CD4-positive, alpha-beta T cell (primary cell): Measurements from ENCODE around the gene COL23A1. TPM values are rescaled to one million over a fixed set of nuclear protein-coding genes. Genes with fewer than 3 reads are reported as not detected.

Source experiments
- ATAC-seq: fragments of 200-7000 bp; cut with Tn5 transposase; one replicate; pipeline ENCODE4 v1.10.0; 2022; ENCODE audit warnings: mild to moderate bottlenecking; ENCODE audit not compliant: poor library complexity
- CTCF ChIA-PET: fragments of 350-600 bp; sonication (Branson Sonifier 250); formaldehyde crosslinking; loops from one replicate; lab custom pipeline; 2021; ENCODE audit warnings: antibody characterized with exemption, inconsistent platforms; lab: Charles Lee
- POLR2A ChIA-PET: fragments of 350-600 bp; sonication (Branson Sonifier 250); formaldehyde crosslinking; loops from one replicate; lab custom pipeline; 2021; ENCODE audit warnings: antibody characterized with exemption, inconsistent platforms; lab: Charles Lee
- DNase-seq, 14 experiments: peaks; one replicate each; pipeline ENCODE4 v3.0.0-alpha.2; 2013 to 2020; ENCODE audit warnings: mixed read lengths in 2 of 14
- H3K27ac ChIP-seq, 2 donors: one replicate each; pipeline versions ENCODE4 v1.5.1 to v1.7.0; 2013; ENCODE audit warnings: low read length in 2 of 2, low read depth in 1 of 2, mild to moderate bottlenecking in 1 of 2
- H3K27me3 ChIP-seq, 2 experiments: 1 replicate in 1 of 2; 2 replicates in 1 of 2; pipeline versions ENCODE4 v1.6.1 to v1.7.0; 2013; ENCODE audit warnings: low read length in 2 of 2, control low read depth in 1 of 2, mild to moderate bottlenecking in 1 of 2, moderate library complexity in 1 of 2; ENCODE audit not compliant: insufficient read depth in 2 of 2, control insufficient read depth in 1 of 2
- H3K36me3 ChIP-seq: one replicate; pipeline ENCODE4 v1.6.1; 2013; ENCODE audit warnings: low read length, control low read depth; ENCODE audit not compliant: insufficient read depth
- H3K4me1 ChIP-seq: one replicate; pipeline ENCODE4 v1.6.1; 2013; ENCODE audit warnings: low read length, control low read depth; ENCODE audit not compliant: insufficient read depth
- H3K4me3 ChIP-seq: one replicate; pipeline ENCODE4 v1.5.1; 2013; ENCODE audit warnings: mild to moderate bottlenecking, low read length, moderate library complexity
- H3K9me3 ChIP-seq, 2 experiments: 1 replicate in 1 of 2; 2 replicates in 1 of 2; pipeline versions ENCODE4 v1.6.1 to v1.7.0; 2013; ENCODE audit warnings: low read length in 2 of 2, mild to moderate bottlenecking in 2 of 2, control low read depth in 1 of 2, moderate library complexity in 1 of 2; ENCODE audit not compliant: control insufficient read depth in 1 of 2, insufficient read depth in 1 of 2
- H3K27ac Mint-ChIP-seq: one replicate; pipeline ENCODE4 v1.8.0; 2020; ENCODE audit warnings: mixed read lengths
- H3K27me3 Mint-ChIP-seq: one replicate; pipeline ENCODE4 v1.8.0; 2021; ENCODE audit warnings: mixed read lengths
- H3K36me3 Mint-ChIP-seq: one replicate; pipeline ENCODE4 v1.8.0; 2021; ENCODE audit warnings: low read depth, mixed read lengths
- H3K4me1 Mint-ChIP-seq: one replicate; pipeline ENCODE4 v1.8.0; 2021; ENCODE audit warnings: low read depth, mixed read lengths
- H3K4me3 Mint-ChIP-seq: one replicate; pipeline ENCODE4 v1.8.0; 2020; ENCODE audit warnings: mild to moderate bottlenecking, mixed read lengths
- H3K9me3 Mint-ChIP-seq: one replicate; pipeline ENCODE4 v1.8.0; 2020; ENCODE audit warnings: mixed read lengths
- CTCF ChIP-seq: fragments of 200-600 bp; IDR thresholded peaks from one replicate; pipeline ENCODE4 v1.8.0; 2022; ENCODE audit warnings: antibody characterized with exemption, mild to moderate bottlenecking
- intact Hi-C, 2 experiments: fragments of 100-400 bp; cut with DNase I in 1 of 2; cut with micrococcal nuclease in 1 of 2; formaldehyde crosslinking; loops; one replicate each; pipeline versions ENCODE4 v1.15.1 to v1.9.0; 2023 to 2025; cut with DNase I, micrococcal nuclease
- total RNA-seq, 174 experiments: library from RNA in 2 of 174; stranded (reverse) in 2 of 174; gene quantifications; one replicate each; pipeline ENCODE4 v1.2.3 and lab custom pipeline; 2021 to 2026

COL23A1 gene
- total RNA-seq, 2 experiments from 2014 or later = not detected

GRCh38 chr5:178288401-178289368 lies 301.5 kb downstream of the COL23A1 start:
- Histone ChIP-seq H3K27ac (no peak overlapping the region), H3K36me3 (no peaks in the 10 kb centered on the region), H3K27me3 (peaks cover 2 to 4% of the 10 kb centered on the region in 2 experiments), H3K4me3 (no peak overlapping the region), H3K9me3 (peaks cover 4 to 6% of the 10 kb centered on the region in 2 experiments), H3K4me1 (no peaks in the 10 kb centered on the region)
- H3K27ac Mint-ChIP-seq = no peak overlapping the region
- intact Hi-C loops = no loop called here
- no peak for TF ChIP-seq CTCF
- no peak overlapping the region for H3K4me3 Mint-ChIP-seq
- peaks cover 20% of the 10 kb centered on the region for H3K27me3 Mint-ChIP-seq
- no peak for DNase-seq
- H3K9me3 Mint-ChIP-seq = peaks cover 4% of the 10 kb centered on the region
- H3K4me1 Mint-ChIP-seq = no peaks in the 10 kb centered on the region
- ChIA-PET POLR2A (no interaction called here), CTCF (no interaction called here)
- H3K36me3 Mint-ChIP-seq = no peaks in the 10 kb centered on the region
- ATAC-seq = no peak

- CTCF ChIA-PET = no interaction called here
- Mint-ChIP-seq H3K4me3 (no peak overlapping the region), H3K4me1 (no peaks in the 10 kb centered on the region), H3K27ac (no peak overlapping the region), H3K27me3 (peaks cover 12% of the 10 kb centered on the region), H3K36me3 (no peaks in the 10 kb centered on the region), H3K9me3 (peaks cover 7% of the 10 kb centered on the region)
- no peak overlapping the region for H3K27ac ChIP-seq
- H3K36me3 ChIP-seq = no peaks in the 10 kb centered on the region
- no peak overlapping the region for H3K4me3 ChIP-seq
- peaks cover 2 to 4% of the 10 kb centered on the region in 2 experiments for H3K27me3 ChIP-seq
- POLR2A ChIA-PET = no interaction called here
- TF ChIP-seq CTCF = no peak
- peaks cover 8 to 10% of the 10 kb centered on the region in 2 experiments for H3K9me3 ChIP-seq
- no peaks in the 10 kb centered on the region for H3K4me1 ChIP-seq
- ATAC-seq (no peak), DNase-seq (no peak)
- intact Hi-C loops = no loop called here
These were observed 302.4 kb downstream of the COL23A1 start for GRCh38 chr5:178287791-178288105.

GRCh38 chr5:178287091-178287790 lies 303.0 kb downstream of the COL23A1 start:
- CTCF ChIA-PET = no interaction called here
- POLR2A ChIA-PET = no interaction called here
- H3K4me1 ChIP-seq = no peaks in the 10 kb centered on the region

More at GRCh38 chr5:178287091-178287790, 303.0 kb downstream of the COL23A1 start:
- Mint-ChIP-seq H3K36me3 (no peaks in the 10 kb centered on the region), H3K4me1 (no peaks in the 10 kb centered on the region), H3K4me3 (no peak overlapping the region), H3K27ac (no peak overlapping the region), H3K9me3 (peaks cover 7% of the 10 kb centered on the region), H3K27me3 (peaks cover 12% of the 10 kb centered on the region)
- ATAC-seq (no peak), DNase-seq (no peak)
- Histone ChIP-seq H3K27ac (no peak overlapping the region), H3K36me3 (no peaks in the 10 kb centered on the region), H3K27me3 (peaks cover 2 to 4% of the 10 kb centered on the region in 2 experiments), H3K9me3 (peaks cover 8 to 10% of the 10 kb centered on the region in 2 experiments), H3K4me3 (no peak overlapping the region)
- no peak for TF ChIP-seq CTCF
- intact Hi-C loops = no loop called here
